NB4 (cell line): Measurements from ENCODE around the gene IKBIP.

Source experiments
- DNase-seq: peaks from one replicate; pipeline ENCODE4 v3.0.0; 2010; ENCODE audit warnings: low read depth
- H3K4me3 ChIP-seq: one replicate; pipeline ENCODE4 v1.5.1; 2011; ENCODE audit warnings: mild to moderate bottlenecking, low read depth, low read length, moderate library complexity
- CTCF ChIP-seq: IDR thresholded peaks from one replicate; pipeline ENCODE4 v1.5.1; 2012; ENCODE audit warnings: low read depth, low read length
- MAX ChIP-seq: IDR thresholded peaks from 2 replicates; pipeline ENCODE4 v1.6.1; 2011; ENCODE audit warnings: low read depth, low read length
- MYC ChIP-seq: IDR thresholded peaks from 2 replicates; pipeline ENCODE4 v1.6.1; 2011; ENCODE audit warnings: low read depth, low read length
- POLR2A ChIP-seq: IDR thresholded peaks from 2 replicates; pipeline ENCODE4 v1.6.1; 2011; ENCODE audit warnings: mild to moderate bottlenecking; ENCODE audit not compliant: insufficient read length; ENCODE audit errors: extremely low read depth

IKBIP gene, protein sequence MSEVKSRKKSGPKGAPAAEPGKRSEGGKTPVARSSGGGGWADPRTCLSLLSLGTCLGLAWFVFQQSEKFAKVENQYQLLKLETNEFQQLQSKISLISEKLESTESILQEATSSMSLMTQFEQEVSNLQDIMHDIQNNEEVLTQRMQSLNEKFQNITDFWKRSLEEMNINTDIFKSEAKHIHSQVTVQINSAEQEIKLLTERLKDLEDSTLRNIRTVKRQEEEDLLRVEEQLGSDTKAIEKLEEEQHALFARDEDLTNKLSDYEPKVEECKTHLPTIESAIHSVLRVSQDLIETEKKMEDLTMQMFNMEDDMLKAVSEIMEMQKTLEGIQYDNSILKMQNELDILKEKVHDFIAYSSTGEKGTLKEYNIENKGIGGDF

DNA sequence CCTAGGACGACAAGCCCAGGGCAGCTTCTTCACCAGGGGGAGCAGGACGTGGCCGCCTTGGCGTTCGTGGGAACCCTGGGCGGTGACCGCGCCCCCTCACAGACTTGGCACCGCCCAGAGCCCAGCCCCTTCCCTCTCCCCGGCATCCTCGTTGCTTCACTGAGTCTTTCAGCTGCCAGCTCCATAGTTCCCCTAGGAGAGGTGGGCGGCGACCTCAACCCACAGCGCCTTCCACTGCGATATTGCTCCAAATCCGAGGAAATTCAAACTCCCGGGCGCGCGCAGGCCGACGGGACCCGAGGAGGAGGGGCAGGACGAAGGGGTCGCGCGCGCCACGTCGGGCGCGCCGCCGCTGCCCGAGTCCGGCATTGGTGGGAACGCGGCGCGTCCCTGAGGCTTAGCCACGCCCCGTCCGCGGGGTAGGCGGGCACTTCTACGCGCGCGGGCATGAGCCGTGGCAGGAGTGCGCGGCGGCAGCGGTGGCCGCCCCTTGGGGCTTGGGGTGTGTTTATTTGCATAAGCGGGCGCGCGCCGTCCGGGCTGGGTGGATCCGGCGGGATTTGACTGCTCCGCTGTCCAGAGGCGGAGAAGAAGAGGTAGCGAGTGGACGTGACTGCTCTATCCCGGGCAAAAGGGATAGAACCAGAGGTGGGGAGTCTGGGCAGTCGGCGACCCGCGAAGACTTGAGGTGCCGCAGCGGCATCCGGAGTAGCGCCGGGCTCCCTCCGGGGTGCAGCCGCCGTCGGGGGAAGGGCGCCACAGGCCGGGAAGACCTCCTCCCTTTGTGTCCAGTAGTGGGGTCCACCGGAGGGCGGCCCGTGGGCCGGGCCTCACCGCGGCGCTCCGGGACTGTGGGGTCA is at the start of gene IKBIP, which contains the start of gene APAF1:
IKBIP (minus strand) TSS at position 77 of the 860 bp plus-strand sequence. CDS start 87 bp downstream, outside the sequence.
APAF1 (plus strand) TSS at position 579 of the 860 bp plus-strand sequence. CDS start 3,070 bp downstream, outside the sequence.
- peak within 1 kb of the TSS; percentile 84 for H3K4me3 ChIP-seq
- TF ChIP-seq POLR2A (peak; percentile 61), MAX (peak; percentile 40; the same call in 1 of the 2 replicates), MYC (peak; percentile 60), CTCF (no peak)
- DNase-seq: peak; percentile 99

- no peak for DNase-seq
- TF ChIP-seq POLR2A: no peak
- no peak for TF ChIP-seq MYC
- TF ChIP-seq CTCF: no peak
- no peak for TF ChIP-seq MAX
- no peak overlapping the region for H3K4me3 ChIP-seq
Observed at GRCh38 chr12:98691351-98691750, 46.8 kb upstream of the IKBIP start.

- H3K4me3 ChIP-seq: no peak overlapping the region
- TF ChIP-seq MYC (no peak), CTCF (no peak), POLR2A (no peak)
- no peak for DNase-seq
Observed at GRCh38 chr12:98686603-98687002, 42.0 kb upstream of the IKBIP start.

GRCh38 chr12:98684199-98684598 is 39.6 kb upstream of the IKBIP start:
- no peak for DNase-seq
- TF ChIP-seq POLR2A (no peak), CTCF (no peak), MYC (no peak), MAX (no peak)
- no peak overlapping the region for H3K4me3 ChIP-seq

GRCh38 chr12:98679611-98680005 is 35.0 kb upstream of the IKBIP start:
- no peak for TF ChIP-seq MYC
- no peak for TF ChIP-seq MAX
- no peak for TF ChIP-seq POLR2A
- TF ChIP-seq CTCF: no peak
- H3K4me3 ChIP-seq: no peak overlapping the region
- no peak for DNase-seq
